Activated naive CD4-positive, alpha-beta T cell treated with anti-CD3 and anti-CD28 coated beads, Interleukin-2, amount 50 U/mL, for 72 hours (primary cell): ENCODE measurements around the gene CBY2. TPM values are rescaled to one million over a fixed set of nuclear protein-coding genes. Genes with fewer than 3 reads are reported as not detected.
A peak's percentile ranks its signal among the peaks of the same experiment; 100 is the strongest.

Experiments used
- ATAC-seq, 2 donors: fragments of 150-1000 bp; cut with Tn5 transposase; 2 replicates each; pipeline ENCODE4 v1.10.0; 2021; ENCODE audit warnings: mild to moderate bottlenecking in 2 of 2, moderate library complexity in 2 of 2
- DNase-seq, 2 donors: peaks; one replicate each; pipeline ENCODE4 v3.0.0; 2021 to 2022; ENCODE audit warnings: low spot score in 2 of 2
- H3K27ac Mint-ChIP-seq, 2 donors: one replicate each; pipeline ENCODE4 v1.8.0; 2022; ENCODE audit warnings: mild to moderate bottlenecking in 2 of 2, mixed read lengths in 2 of 2
- H3K36me3 Mint-ChIP-seq, 2 donors: one replicate each; pipeline ENCODE4 v1.8.0; 2022; ENCODE audit warnings: mixed read lengths in 2 of 2
- H3K9me3 Mint-ChIP-seq, 2 donors: one replicate each; pipeline ENCODE4 v1.8.0; 2022; ENCODE audit warnings: mixed read lengths in 2 of 2
- total RNA-seq, 2 donors: library from RNA; stranded (reverse); gene quantifications; one replicate each; pipeline ENCODE4 v1.2.3, GENCODE V29; 2022

The CBY2 gene
- total RNA-seq, 2 donors from 2014 or later = not detected

- H3K36me3 Mint-ChIP-seq = peaks cover 5 to 10% of the 10 kb centered on the region in 2 donors
- peak overlapping the region in 1 of 2 donors; percentile 39 for H3K27ac Mint-ChIP-seq
- DNase-seq (no peak), ATAC-seq (no peak)
- no peaks in the 10 kb centered on the region for H3K9me3 Mint-ChIP-seq
Observed at GRCh38 chr13:45763419-45763818, 61.3 kb downstream of the CBY2 start.

Other genes with a start within 250 kb of the CBY2 start
- gene COG3, start 237.4 kb upstream of the CBY2 start, total RNA-seq = 10 to 100 TPM; 18.6 to 20.6 TPM
- gene ERICH6B, start 86.6 kb upstream of the CBY2 start, total RNA-seq = not detected
- gene SIAH3, start 149.4 kb downstream of the CBY2 start, total RNA-seq = under 1 TPM; 0.02 to 0.31 TPM